Smooth muscle cell (in vitro differentiated cells): ENCODE measurements around the gene TOLLIP. TPM values are rescaled to one million over a fixed set of nuclear protein-coding genes. Genes with fewer than 3 reads are reported as not detected.
A peak's percentile ranks its signal among the peaks of the same experiment; 100 is the strongest.

Source experiments
- DNase-seq: peaks from one replicate; lab custom pipeline; 2025; ENCODE audit not compliant: unreplicated experiment; lab: John Stamatoyannopoulos, UW
- H2AFZ ChIP-seq: fragments of 200-600 bp; sonication (generic); 2 replicates; pipeline ENCODE4 v1.6.0; 2016; ENCODE audit warnings: antibody characterized with exemption, low read depth, mild to moderate bottlenecking
- H3F3A ChIP-seq: fragments of 200-600 bp; sonication (generic); 2 replicates; pipeline ENCODE4 v1.6.0; 2017; ENCODE audit warnings: antibody characterized with exemption, low read depth
- H3K27ac ChIP-seq: fragments of 200-600 bp; sonication (generic); 2 replicates; pipeline ENCODE4 v1.5.1; 2016; ENCODE audit warnings: low read depth, mild to moderate bottlenecking
- H3K27me3 ChIP-seq: fragments of 200-600 bp; sonication (generic); 2 replicates; pipeline ENCODE4 v1.6.1; 2016; ENCODE audit warnings: low read depth, mild to moderate bottlenecking
- H3K36me3 ChIP-seq: fragments of 200-600 bp; sonication (generic); 2 replicates; pipeline ENCODE4 v1.5.1; 2016; ENCODE audit warnings: low read depth
- H3K4me1 ChIP-seq: fragments of 200-600 bp; sonication (generic); 2 replicates; pipeline ENCODE4 v1.5.1; 2016; ENCODE audit warnings: low read depth
- H3K4me2 ChIP-seq: fragments of 200-600 bp; sonication (generic); 2 replicates; pipeline ENCODE4 v1.6.0; 2016; ENCODE audit warnings: mild to moderate bottlenecking
- H3K4me3 ChIP-seq: fragments of 200-600 bp; sonication (generic); 2 replicates; pipeline ENCODE4 v1.5.1; 2016; ENCODE audit warnings: mild to moderate bottlenecking
- H3K79me2 ChIP-seq: fragments of 200-600 bp; sonication (generic); 2 replicates; pipeline ENCODE4 v1.6.0; 2016; ENCODE audit warnings: low read depth, mild to moderate bottlenecking
- H3K9ac ChIP-seq: fragments of 200-600 bp; sonication (generic); 2 replicates; pipeline ENCODE4 v1.6.0; 2016; ENCODE audit warnings: low read depth
- H3K9me3 ChIP-seq: fragments of 200-600 bp; sonication (generic); replicated peaks from 2 replicates; pipeline ENCODE4 v1.5.1; 2016; ENCODE audit warnings: low read depth
- H4K20me1 ChIP-seq: fragments of 200-600 bp; sonication (generic); 2 replicates; pipeline ENCODE4 v1.6.0; 2016; ENCODE audit warnings: low read depth
- whole genome bisulfite sequencing: methylation state at CpG from one replicate; pipeline ENCODE4 v1.1.7; 2016; ENCODE audit warnings: low lambda C conversion rate; 5-methylcytosine and 5-hydroxymethylcytosine counted together
- polyA plus RNA-seq: library from polyadenylated mRNA; unstranded; fragments of >200 nt; fragmentation: Nextera tagmentation; extraction: Ambion mirVana; gene quantifications from 2 replicates; pipeline ENCODE4 v1.2.1, GENCODE V29; 2016
- total RNA-seq: library from RNA; depleted of rRNA; stranded (reverse); fragments of >200 nt; gene quantifications from 2 replicates; pipeline ENCODE4 v1.2.3, GENCODE V29; 2014
- TF ChIP-seq, protein P1 (sequence below): fragments of 200-600 bp; sonication (generic); IDR thresholded peaks from 2 replicates; pipeline ENCODE4 v1.5.1; 2017; ENCODE audit warnings: borderline replicate concordance, mild to moderate bottlenecking, antibody characterized with exemption; ENCODE audit not compliant: insufficient read depth, poor library complexity, severe bottlenecking

The TOLLIP gene
- total and polyA plus RNA-seq, 2 experiments from 2014 or later = 20.3 to 63.0 TPM

- H3K4me1 ChIP-seq = no peaks in the 10 kb centered on the region
- TF ChIP-seq, protein P1, sequence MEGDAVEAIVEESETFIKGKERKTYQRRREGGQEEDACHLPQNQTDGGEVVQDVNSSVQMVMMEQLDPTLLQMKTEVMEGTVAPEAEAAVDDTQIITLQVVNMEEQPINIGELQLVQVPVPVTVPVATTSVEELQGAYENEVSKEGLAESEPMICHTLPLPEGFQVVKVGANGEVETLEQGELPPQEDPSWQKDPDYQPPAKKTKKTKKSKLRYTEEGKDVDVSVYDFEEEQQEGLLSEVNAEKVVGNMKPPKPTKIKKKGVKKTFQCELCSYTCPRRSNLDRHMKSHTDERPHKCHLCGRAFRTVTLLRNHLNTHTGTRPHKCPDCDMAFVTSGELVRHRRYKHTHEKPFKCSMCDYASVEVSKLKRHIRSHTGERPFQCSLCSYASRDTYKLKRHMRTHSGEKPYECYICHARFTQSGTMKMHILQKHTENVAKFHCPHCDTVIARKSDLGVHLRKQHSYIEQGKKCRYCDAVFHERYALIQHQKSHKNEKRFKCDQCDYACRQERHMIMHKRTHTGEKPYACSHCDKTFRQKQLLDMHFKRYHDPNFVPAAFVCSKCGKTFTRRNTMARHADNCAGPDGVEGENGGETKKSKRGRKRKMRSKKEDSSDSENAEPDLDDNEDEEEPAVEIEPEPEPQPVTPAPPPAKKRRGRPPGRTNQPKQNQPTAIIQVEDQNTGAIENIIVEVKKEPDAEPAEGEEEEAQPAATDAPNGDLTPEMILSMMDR = no peak
- no peak for DNase-seq
- no peaks in the 10 kb centered on the region for H3F3A ChIP-seq
- H4K20me1 ChIP-seq = peaks cover 89% of the 10 kb centered on the region
- H3K27me3 ChIP-seq = no peaks in the 10 kb centered on the region
- no peaks in the 10 kb centered on the region for H3K36me3 ChIP-seq
- H3K4me2 ChIP-seq = no peak overlapping the region
- H2AFZ ChIP-seq = no peak overlapping the region
- peaks cover 61% of the 10 kb centered on the region for H3K79me2 ChIP-seq
- H3K27ac ChIP-seq = no peak overlapping the region
- 99% methylated on average over 9 of the region's 9 CpGs for WGBS
- H3K9ac ChIP-seq = no peak overlapping the region
- H3K4me3 ChIP-seq = no peak overlapping the region
- H3K9me3 ChIP-seq = no peaks in the 10 kb centered on the region
These were observed 13.1 kb downstream of the TOLLIP start for GRCh38 chr11:1296287-1296686.

- Histone ChIP-seq H3K36me3 (no peaks in the 10 kb centered on the region), H3K27ac (no peak overlapping the region), H2AFZ (no peak overlapping the region), H3K4me1 (no peaks in the 10 kb centered on the region), H4K20me1 (peaks cover 89% of the 10 kb centered on the region), H3K4me3 (no peak overlapping the region), H3K27me3 (no peaks in the 10 kb centered on the region), H3K4me2 (no peak overlapping the region), H3K9me3 (no peaks in the 10 kb centered on the region), H3K79me2 (peaks cover 54% of the 10 kb centered on the region), H3F3A (no peaks in the 10 kb centered on the region), H3K9ac (no peak overlapping the region)
- TF ChIP-seq, protein P1 = no peak
- WGBS = 96% methylated on average over 18 of the region's 23 CpGs
- DNase-seq = no peak
These were observed 13.8 kb downstream of the TOLLIP start for GRCh38 chr11:1295591-1295990.

DNA sequence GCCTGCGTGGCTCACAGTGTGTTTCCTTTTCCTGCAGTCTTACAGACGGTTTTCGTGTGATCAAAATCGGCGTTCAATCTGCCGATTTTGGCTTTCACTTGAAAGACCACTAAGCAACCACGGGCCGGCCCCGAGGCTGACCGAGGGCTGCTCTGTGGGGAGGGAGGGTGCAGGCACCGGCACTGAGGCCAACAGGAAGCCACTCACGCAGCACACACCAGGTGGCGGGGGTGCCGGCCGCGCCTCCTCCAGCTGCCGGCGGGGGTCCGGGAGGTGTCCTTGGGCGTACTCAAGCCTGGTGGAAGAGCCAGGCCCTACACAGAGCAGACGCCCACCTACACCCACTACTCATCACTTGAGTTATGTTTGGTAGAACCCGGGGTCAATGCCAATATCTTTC lies 14.3 kb downstream of the TOLLIP start:
- no peak for DNase-seq
- H3K79me2 ChIP-seq = peaks cover 49% of the 10 kb centered on the region
- no peak overlapping the region for H3K27ac ChIP-seq
- H3K4me2 ChIP-seq = no peak overlapping the region
- H3K27me3 ChIP-seq = no peaks in the 10 kb centered on the region
- H2AFZ ChIP-seq = no peak overlapping the region
- peaks cover 89% of the 10 kb centered on the region for H4K20me1 ChIP-seq
- H3K36me3 ChIP-seq = no peaks in the 10 kb centered on the region
- H3K4me3 ChIP-seq = no peak overlapping the region
- H3K9ac ChIP-seq = no peak overlapping the region
- no peaks in the 10 kb centered on the region for H3F3A ChIP-seq
- WGBS = 94% methylated on average over 22 of the region's 22 CpGs
- TF ChIP-seq, protein P1 = no peak
- no peaks in the 10 kb centered on the region for H3K4me1 ChIP-seq
- H3K9me3 ChIP-seq = no peaks in the 10 kb centered on the region

GRCh38 chr11:1293619-1294015 lies 15.8 kb downstream of the TOLLIP start:
- Histone ChIP-seq H3K4me2 (no peak overlapping the region), H4K20me1 (peaks cover 89% of the 10 kb centered on the region), H3K9me3 (no peaks in the 10 kb centered on the region), H3K79me2 (peaks cover 37% of the 10 kb centered on the region), H3K27ac (no peak overlapping the region), H3F3A (no peaks in the 10 kb centered on the region), H3K4me1 (no peaks in the 10 kb centered on the region), H3K4me3 (no peak overlapping the region), H3K9ac (no peak overlapping the region), H2AFZ (no peak overlapping the region), H3K36me3 (no peaks in the 10 kb centered on the region), H3K27me3 (no peaks in the 10 kb centered on the region)
- TF ChIP-seq, protein P1 = peak; percentile 11
- no peak for DNase-seq
- WGBS = 97% methylated on average over 13 of the region's 13 CpGs
